NCI-H2171 treated with DMSO at 0.1 percent for 48 hours (cell line): ENCODE data around the gene STPG3.

Experiments
- DNase-seq: peaks from one replicate; lab custom pipeline; 2025; lab: John Stamatoyannopoulos, UW

The STPG3 gene

GRCh38 chr9:137222190-137223077 lies 28.7 kb upstream of the STPG3 start, which contains the start of gene RNF208:
Gene RNF208 (minus strand): TSS chr9:137222240. CDS start chr9:137221212, 1,028 bp downstream.
- DNase-seq = peak; percentile 42

GRCh38 chr9:137223078-137223970 lies 27.8 kb upstream of the STPG3 start:
- peak; percentile 99 for DNase-seq

- peak; percentile 57 for DNase-seq
Observed at GRCh38 chr9:137224830-137225694, 26.0 kb upstream of the STPG3 start, which contains the start of gene CYSRT1. Gene CYSRT1 (plus strand): TSS chr9:137225174. CDS start chr9:137225622, 448 bp downstream.

GRCh38 chr9:137225699-137226331 lies 25.3 kb upstream of the STPG3 start:
- DNase-seq = no peak

- DNase-seq = no peak
Observed at GRCh38 chr9:137226338-137227053, 24.6 kb upstream of the STPG3 start.

GRCh38 chr9:137227054-137227852 lies 23.8 kb upstream of the STPG3 start, which contains the start of gene RNF224:
Gene RNF224 (plus strand): TSS chr9:137227502. CDS start chr9:137228336, 834 bp downstream.
- DNase-seq = peak; percentile 83

- no peak for DNase-seq
Observed at GRCh38 chr9:137227853-137228505, 23.1 kb upstream of the STPG3 start.

- DNase-seq = no peak
Observed at GRCh38 chr9:137228506-137228967, 22.5 kb upstream of the STPG3 start.

- DNase-seq = no peak
Observed at GRCh38 chr9:137228968-137229896, 21.9 kb upstream of the STPG3 start.

- DNase-seq = no peak
Observed at GRCh38 chr9:137229903-137230704, 21.0 kb upstream of the STPG3 start.

GRCh38 chr9:137230705-137231371 lies 20.2 kb upstream of the STPG3 start, which contains the start of gene SLC34A3:
Gene SLC34A3 (plus strand): TSS chr9:137230901. CDS start chr9:137231703, 802 bp downstream.
- no peak for DNase-seq

GRCh38 chr9:137231372-137232039 lies 19.6 kb upstream of the STPG3 start:
- no peak for DNase-seq

- DNase-seq = no peak
Observed at GRCh38 chr9:137232101-137232500, 19.0 kb upstream of the STPG3 start.

GRCh38 chr9:137232510-137232909 lies 18.6 kb upstream of the STPG3 start:
- no peak for DNase-seq

GRCh38 chr9:137233143-137233980 lies 17.7 kb upstream of the STPG3 start:
- no peak for DNase-seq
